Panc1 (cell line): ENCODE data around the gene RCOR3.

Experiments used
- CTCF ChIP-seq: fragments of 450-650 bp; IDR thresholded peaks from 2 replicates; pipeline ENCODE4 v1.5.1; 2017; ENCODE audit warnings: mild to moderate bottlenecking
- POLR2AphosphoS5 ChIP-seq: IDR thresholded peaks from 2 replicates; pipeline ENCODE4 v1.6.1; 2012; ENCODE audit warnings: mild to moderate bottlenecking, low read depth, low read length, moderate library complexity
- REST ChIP-seq, 2 experiments: IDR thresholded peaks; 2 replicates each; pipeline ENCODE4 v1.6.1; 2011 to 2012; ENCODE audit warnings: low read depth in 2 of 2, control low read depth in 1 of 2, low read length in 1 of 2, mild to moderate bottlenecking in 1 of 2, moderate library complexity in 1 of 2; ENCODE audit not compliant: insufficient read depth in 1 of 2
- TCF7L2 ChIP-seq: IDR thresholded peaks from 2 replicates; pipeline ENCODE4 v1.6.1; 2011; ENCODE audit warnings: mild to moderate bottlenecking, low read depth, low read length, inconsistent platforms

DNA sequence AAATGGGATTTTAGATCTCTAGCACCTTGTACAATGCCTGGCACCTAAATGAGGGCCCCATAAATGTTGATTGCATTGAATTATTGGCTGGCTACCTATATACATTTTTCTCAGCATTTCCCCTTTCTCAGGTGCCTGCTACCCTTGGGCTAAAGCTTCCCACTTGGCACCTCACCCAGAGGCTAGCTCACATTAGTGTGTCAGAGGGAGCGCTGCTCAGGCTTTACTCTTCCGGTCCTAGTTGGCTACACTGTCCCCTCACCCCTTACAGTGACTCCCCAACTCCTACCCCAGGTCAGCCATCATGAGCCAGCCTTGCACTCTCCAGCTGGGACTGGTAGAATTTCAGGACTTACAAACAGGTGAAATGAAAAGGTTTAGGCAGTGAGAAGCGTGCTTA, 77.0 kb downstream of the RCOR3 start:
- TF ChIP-seq REST (IDR thresholded peaks at IDR 0.05; ENCODE audit: insufficient read depth in 1 of 2, low read depth in 2 of 2, low read length in 1 of 2): no peak
- TF ChIP-seq CTCF: no peak
- no peak for TF ChIP-seq TCF7L2
- TF ChIP-seq POLR2AphosphoS5: no peak
